GM12865 (cell line): Measurements from ENCODE around the gene CLCF1.

Source experiments
- DNase-seq: peaks from one replicate; pipeline ENCODE4 v3.0.0; 2010; ENCODE audit warnings: low read depth
- H3K4me3 ChIP-seq: 2 replicates; pipeline ENCODE4 v1.5.1; 2011; ENCODE audit warnings: mild to moderate bottlenecking, low read depth, low read length, control low read depth
- TF ChIP-seq, protein P1 (sequence below): IDR thresholded peaks from 2 replicates; pipeline ENCODE4 v1.5.1; 2011; ENCODE audit warnings: low read length, control low read depth, low read depth, inconsistent platforms; ENCODE audit not compliant: insufficient read depth; ENCODE audit errors: missing control alignments

CLCF1 gene

DNA sequence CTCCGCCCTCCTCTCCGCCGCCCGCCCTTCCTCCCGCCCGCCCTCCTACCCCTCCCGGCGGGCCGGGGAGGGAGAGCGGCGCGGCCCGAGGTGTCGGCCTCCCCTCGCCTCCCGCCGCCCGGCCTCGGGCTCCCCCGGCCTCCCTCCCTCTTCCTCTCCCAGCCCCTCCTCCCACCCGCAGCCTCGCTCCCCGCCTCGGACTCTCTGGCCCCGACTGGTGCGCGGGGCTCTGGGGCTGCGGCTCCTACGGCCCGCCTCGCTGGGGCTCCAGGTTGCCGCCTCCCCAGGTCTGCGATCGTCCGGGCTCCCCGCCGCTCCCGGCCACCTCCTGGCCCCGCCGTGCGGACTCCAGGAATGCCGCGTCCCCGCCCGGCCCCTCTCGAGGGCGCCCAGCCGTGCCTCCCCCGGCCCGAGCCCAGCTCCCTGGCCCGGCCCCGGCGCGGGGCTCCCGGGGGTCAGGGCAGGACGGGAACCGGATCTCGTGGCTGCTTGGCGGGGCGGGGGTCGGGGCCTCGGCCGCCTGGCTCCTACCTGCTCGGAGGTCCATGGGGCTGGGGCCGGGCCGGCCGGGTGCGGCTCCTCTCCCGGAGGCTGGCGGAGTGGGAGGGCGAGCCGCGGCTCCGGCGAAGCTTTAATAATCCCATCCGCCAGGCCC, at the start of gene CLCF1:
TSS of gene CLCF1 (minus strand) at position 606 of the 655 bp plus-strand sequence. CDS start at position 547, 59 bp downstream.
- DNase-seq, result no peak

GRCh38 chr11:67422891-67423290, 49.5 kb upstream of the CLCF1 start:
- no peak overlapping the region for H3K4me3 ChIP-seq
- TF ChIP-seq, protein P1, sequence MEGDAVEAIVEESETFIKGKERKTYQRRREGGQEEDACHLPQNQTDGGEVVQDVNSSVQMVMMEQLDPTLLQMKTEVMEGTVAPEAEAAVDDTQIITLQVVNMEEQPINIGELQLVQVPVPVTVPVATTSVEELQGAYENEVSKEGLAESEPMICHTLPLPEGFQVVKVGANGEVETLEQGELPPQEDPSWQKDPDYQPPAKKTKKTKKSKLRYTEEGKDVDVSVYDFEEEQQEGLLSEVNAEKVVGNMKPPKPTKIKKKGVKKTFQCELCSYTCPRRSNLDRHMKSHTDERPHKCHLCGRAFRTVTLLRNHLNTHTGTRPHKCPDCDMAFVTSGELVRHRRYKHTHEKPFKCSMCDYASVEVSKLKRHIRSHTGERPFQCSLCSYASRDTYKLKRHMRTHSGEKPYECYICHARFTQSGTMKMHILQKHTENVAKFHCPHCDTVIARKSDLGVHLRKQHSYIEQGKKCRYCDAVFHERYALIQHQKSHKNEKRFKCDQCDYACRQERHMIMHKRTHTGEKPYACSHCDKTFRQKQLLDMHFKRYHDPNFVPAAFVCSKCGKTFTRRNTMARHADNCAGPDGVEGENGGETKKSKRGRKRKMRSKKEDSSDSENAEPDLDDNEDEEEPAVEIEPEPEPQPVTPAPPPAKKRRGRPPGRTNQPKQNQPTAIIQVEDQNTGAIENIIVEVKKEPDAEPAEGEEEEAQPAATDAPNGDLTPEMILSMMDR, result no peak
- DNase-seq, result no peak

More for the DNA sequence above, at the start of gene CLCF1:
- TF ChIP-seq, protein P1, result no peak
- peak within 1 kb of the TSS; percentile 50 for H3K4me3 ChIP-seq

DNA sequence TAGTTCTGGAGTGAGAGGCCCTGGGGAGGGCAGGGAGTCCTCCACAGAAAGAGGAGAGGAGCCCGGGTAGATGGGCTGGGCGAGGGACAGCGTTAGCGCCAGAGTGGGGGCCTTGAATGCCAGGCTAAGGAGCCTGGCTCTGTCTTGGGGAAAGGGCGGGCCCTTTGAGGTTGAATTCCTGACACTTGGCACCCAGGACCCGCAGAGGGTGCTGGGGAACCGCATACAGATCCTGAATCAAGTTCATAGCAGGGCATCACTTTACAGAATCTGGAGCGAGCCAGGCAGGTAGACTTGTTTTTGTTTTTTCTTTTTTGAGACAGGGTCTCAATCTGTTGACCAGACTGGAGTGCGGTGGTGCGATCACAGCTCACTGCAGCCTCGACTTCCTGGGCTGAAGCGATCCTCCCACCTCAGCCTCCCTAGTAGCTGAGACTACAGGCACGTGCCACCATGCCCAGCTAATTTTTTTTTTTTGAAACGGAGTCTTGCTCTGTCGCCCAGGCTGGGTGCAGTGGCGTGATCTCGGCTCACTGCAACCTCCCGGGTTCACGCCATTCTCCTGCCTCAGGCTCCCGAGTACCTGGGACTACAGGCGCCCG, 48.1 kb upstream of the CLCF1 start:
- no peak overlapping the region for H3K4me3 ChIP-seq
- TF ChIP-seq, protein P1, result no peak
- no peak for DNase-seq

DNA sequence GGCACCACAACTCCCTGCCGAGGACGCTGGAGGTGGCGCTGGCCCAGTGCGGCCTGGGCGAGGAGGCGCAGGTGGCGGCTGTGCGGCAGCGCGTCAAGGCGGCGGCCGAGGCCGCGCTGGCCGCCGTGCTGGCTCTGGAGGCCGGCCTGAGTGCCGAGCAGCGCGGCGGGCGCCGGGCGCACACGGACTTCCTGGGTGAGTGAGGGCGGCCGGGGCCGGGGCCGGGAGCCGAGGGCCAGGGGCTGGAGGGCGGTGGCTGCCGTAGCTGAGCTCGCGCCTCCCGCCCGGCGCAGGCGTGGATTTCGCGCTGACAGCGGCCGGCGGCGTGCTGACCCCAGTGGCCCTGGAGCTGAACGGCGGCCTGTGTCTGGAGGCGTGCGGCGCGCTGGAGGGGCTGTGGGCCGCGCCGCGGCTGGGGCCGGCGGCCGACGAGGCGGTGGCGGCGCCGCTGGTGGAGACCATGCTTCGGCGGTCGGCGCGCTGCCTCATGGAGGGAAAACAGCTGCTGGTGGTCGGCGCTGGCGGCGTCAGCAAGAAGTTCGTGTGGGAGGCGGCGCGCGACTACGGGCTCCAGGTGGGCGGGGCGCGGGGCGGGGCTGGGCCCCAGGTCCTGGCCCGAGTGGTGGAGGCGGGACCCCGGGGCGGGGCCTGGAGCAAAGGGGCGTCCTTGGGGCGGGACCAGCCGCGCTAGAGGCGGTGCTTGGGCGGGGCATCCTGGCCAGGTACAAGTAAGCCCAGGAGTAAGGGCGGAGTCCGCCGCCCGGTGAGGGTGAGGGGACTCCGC, 47.4 kb upstream of the CLCF1 start:
- TF ChIP-seq, protein P1, result no peak
- peak; percentile 97 for DNase-seq

DNA sequence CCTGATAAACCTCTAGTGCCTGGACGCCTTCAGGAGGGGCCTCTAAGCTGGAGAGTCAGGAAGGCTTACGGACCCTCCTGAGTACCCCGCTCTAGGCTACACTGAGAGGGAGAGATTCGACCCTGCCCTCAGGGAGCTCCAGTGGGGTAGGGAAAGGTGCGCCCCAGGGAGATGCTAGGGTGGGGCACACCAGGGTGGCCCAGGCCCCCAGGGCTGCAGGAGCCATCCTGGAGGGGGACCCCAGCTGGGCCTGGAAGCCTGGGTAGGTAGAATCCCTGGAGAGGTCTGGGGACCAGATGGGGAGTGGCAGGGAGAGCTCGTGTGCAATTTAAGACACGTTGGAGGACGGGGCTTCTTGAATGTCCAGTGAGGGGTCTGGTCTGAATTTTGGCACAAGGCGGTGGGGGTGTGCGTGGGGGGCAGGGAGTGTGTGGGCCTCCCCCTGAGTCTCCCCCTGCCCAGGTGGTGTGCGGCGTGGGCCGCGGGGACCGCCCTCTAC, 46.8 kb upstream of the CLCF1 start:
- no peak for DNase-seq
- H3K4me3 ChIP-seq, result peak overlapping the region; percentile 41
- TF ChIP-seq, protein P1, result no peak

More for the DNA sequence above, 47.4 kb upstream of the CLCF1 start:
- peak overlapping the region; percentile 41 for H3K4me3 ChIP-seq

DNA sequence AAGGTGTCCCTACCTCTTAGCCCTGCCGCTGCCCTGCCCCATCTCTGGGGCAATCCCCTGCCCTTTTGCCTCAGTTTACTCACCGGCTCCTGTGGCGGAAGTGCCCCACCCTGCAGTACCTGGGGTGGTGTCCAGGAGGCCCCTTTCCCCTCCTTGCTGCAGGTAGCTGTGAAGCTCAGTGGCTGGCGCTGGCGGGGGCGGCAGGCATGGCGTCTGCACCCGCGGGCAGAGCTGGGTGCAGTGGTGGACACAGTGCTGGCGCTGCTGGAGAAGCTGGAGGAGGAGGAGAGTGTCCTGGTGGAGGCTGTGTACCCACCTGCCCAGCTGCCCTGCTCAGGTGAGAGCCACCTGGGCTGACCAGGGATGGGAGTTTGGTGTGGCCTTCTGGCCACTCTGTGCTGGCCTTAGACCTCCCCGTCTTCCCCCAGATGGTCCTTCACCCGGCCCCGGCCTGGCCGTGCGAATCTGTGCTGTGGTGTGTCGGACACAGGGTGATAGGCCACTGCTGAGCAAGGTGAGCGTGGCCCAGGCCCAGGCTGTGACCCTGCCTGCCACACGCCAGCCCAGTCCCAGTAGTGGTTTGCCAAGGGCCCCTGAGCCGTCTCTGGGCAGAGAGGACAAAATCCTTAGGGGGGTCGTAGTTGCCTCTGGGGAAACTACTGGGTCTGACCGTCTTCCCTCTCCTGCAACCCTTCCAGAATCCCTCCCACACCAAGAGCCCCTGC, 46.1 kb upstream of the CLCF1 start:
- no peak for DNase-seq
- H3K4me3 ChIP-seq, result no peak overlapping the region
- TF ChIP-seq, protein P1, result no peak
